Activated naive CD8-positive, alpha-beta T cell (primary cell): Measurements from ENCODE around the gene MBTPS1.

Experiments used
- H3K27ac Mint-ChIP-seq: one replicate; pipeline ENCODE4 v1.8.0; 2021; ENCODE audit warnings: mixed read lengths
- H3K27me3 Mint-ChIP-seq: one replicate; pipeline ENCODE4 v1.8.0; 2021; ENCODE audit warnings: mixed read lengths
- H3K36me3 Mint-ChIP-seq: one replicate; pipeline ENCODE4 v1.8.0; 2021; ENCODE audit warnings: mixed read lengths
- H3K4me1 Mint-ChIP-seq: one replicate; pipeline ENCODE4 v1.8.0; 2021; ENCODE audit warnings: low read depth, mixed read lengths
- H3K4me3 Mint-ChIP-seq: one replicate; pipeline ENCODE4 v1.8.0; 2021; ENCODE audit warnings: mild to moderate bottlenecking, mixed read lengths
- H3K9me3 Mint-ChIP-seq: one replicate; pipeline ENCODE4 v1.8.0; 2021; ENCODE audit warnings: low read depth, mixed read lengths

MBTPS1 gene

DNA sequence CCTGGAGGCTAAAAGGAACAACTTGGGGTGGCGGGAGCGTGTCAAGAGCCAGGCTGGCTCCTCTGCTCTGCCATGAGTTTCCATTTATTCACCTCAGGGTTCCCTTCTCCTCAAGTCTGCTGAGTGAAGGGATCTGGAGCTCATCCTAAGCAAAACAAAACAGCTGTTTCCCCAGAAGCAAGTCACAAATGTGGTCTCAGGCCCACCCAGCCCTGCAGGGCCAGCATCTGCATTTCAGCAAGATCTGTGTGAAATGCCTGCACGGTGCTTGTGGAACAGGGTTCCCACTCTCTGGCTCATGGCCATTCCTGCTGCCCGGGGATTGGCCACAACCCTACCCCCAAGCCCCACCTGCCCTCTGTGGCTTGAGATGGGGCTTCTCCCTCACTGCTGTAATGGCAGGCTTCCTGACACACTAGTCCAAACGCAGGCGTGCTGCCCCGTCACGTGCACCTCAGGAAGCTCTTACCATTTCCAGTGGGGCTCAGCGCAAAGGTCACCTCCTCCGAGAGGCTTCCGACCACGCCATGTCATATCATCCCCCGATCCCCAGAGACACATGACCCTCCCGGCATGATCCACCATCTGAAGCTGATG is 76.4 kb downstream of the MBTPS1 start:
- Mint-ChIP-seq H3K4me1 (no peaks in the 10 kb centered on the region), H3K36me3 (no peaks in the 10 kb centered on the region), H3K9me3 (peaks cover 3% of the 10 kb centered on the region), H3K27ac (no peak overlapping the region), H3K4me3 (no peak overlapping the region), H3K27me3 (peaks cover 9% of the 10 kb centered on the region)

- H3K4me1 Mint-ChIP-seq = no peaks in the 10 kb centered on the region
- H3K36me3 Mint-ChIP-seq = no peaks in the 10 kb centered on the region
- no peak overlapping the region for H3K4me3 Mint-ChIP-seq
- peaks cover 3% of the 10 kb centered on the region for H3K9me3 Mint-ChIP-seq
- peaks cover 9% of the 10 kb centered on the region for H3K27me3 Mint-ChIP-seq
- no peak overlapping the region for H3K27ac Mint-ChIP-seq
Observed at GRCh38 chr16:84039696-84040095, 77.0 kb downstream of the MBTPS1 start.

DNA sequence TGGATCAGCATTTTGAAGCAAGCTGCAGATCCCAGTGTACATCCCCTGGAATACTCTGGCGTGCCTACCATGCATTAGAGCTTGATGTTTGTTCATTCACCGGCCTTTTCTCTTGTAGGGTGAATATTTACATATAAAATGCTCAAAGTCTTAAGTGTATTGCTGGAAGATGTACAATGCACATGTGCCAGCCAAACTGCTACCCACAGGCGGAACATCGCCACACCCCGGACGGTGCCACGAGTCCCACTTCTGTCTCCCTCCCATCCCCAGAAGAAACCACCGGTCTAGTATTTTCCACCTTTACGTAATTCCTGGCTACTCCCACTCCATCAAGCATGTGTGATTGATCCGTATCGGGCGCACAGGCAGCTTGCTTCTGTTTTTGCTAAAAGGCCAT is 78.3 kb downstream of the MBTPS1 start:
- Mint-ChIP-seq H3K4me1 (no peaks in the 10 kb centered on the region), H3K27me3 (peaks cover 3% of the 10 kb centered on the region), H3K4me3 (no peak overlapping the region), H3K27ac (no peak overlapping the region), H3K36me3 (no peaks in the 10 kb centered on the region), H3K9me3 (peaks cover 3% of the 10 kb centered on the region)

DNA sequence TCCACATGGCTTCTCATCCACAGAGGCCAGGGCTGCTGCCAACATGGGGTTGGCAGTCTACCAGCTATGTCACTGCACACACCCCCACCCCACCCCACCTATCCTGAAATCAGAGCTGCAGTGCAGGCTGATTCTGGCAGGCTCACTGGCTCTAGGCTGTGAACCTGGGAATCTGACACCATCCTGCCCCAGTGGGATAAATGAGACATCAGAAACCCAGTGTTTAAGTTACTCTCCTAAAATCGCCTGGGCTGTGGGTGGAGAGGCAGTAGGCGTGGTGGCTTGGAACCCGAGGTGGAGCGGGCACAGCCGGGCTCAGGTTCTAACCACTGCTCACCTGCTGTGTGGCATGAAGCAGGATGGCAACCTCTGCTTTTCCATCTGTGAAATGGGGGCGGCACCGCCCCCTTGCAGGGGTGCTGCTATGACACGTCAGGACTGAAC is 79.7 kb downstream of the MBTPS1 start:
- Mint-ChIP-seq H3K4me1 (no peaks in the 10 kb centered on the region), H3K4me3 (no peak overlapping the region)

DNA sequence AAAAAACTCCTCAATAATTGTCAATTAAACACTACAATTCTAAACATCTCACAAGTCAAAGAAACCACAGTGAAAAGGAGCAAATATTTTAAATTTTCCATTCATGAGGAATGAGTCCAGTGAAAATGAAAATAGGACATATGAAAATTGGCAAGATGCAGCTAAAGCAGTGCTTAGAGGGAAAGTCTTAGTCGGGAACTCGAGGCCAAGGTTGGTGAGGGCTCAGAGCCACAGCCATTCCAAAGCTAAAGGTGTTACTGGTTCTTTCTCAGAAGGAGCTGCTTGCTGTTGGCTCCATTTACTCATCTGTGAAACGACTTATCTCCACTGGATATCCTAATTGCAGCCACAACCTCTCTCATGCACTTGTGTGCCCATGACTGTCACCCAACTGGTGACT is 80.6 kb downstream of the MBTPS1 start:
- Mint-ChIP-seq H3K9me3 (peaks cover 3% of the 10 kb centered on the region), H3K27me3 (peaks cover 5% of the 10 kb centered on the region), H3K36me3 (no peaks in the 10 kb centered on the region), H3K4me1 (no peaks in the 10 kb centered on the region), H3K27ac (no peak overlapping the region), H3K4me3 (no peak overlapping the region)

More for the DNA sequence above, 79.7 kb downstream of the MBTPS1 start:
- Mint-ChIP-seq H3K9me3 (peaks cover 3% of the 10 kb centered on the region), H3K36me3 (no peaks in the 10 kb centered on the region), H3K27ac (no peak overlapping the region), H3K27me3 (peaks cover 3% of the 10 kb centered on the region)

DNA sequence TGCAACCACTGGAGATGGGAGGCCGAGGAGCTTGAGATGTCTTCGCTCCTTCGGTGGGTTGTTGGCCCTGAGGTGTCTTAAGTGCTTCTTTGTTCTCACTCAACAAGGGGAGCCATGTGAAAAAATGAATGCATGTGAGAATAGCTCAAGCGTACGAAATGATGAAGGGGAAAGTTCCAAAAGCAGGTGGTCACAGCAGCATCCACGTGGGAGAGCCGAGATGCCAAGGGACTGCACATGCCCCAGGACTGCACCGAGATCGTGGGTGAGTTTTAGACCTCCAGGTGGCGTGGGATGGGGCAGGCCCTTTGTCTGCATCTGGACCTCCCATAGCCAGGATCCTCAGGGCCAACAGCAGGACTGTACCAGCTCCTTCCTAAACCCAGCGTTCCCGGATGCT is 82.2 kb downstream of the MBTPS1 start:
- Mint-ChIP-seq H3K4me1 (peaks cover 2% of the 10 kb centered on the region), H3K4me3 (no peak overlapping the region), H3K36me3 (no peaks in the 10 kb centered on the region), H3K9me3 (peaks cover 3% of the 10 kb centered on the region), H3K27me3 (peaks cover 5% of the 10 kb centered on the region), H3K27ac (no peak overlapping the region)

- H3K27ac Mint-ChIP-seq = no peak overlapping the region
- H3K9me3 Mint-ChIP-seq = peaks cover 3% of the 10 kb centered on the region
- H3K4me1 Mint-ChIP-seq = peaks cover 5% of the 10 kb centered on the region
- no peak overlapping the region for H3K4me3 Mint-ChIP-seq
- H3K27me3 Mint-ChIP-seq = peaks cover 5% of the 10 kb centered on the region
- no peaks in the 10 kb centered on the region for H3K36me3 Mint-ChIP-seq
Observed at GRCh38 chr16:84033251-84034195, 83.2 kb downstream of the MBTPS1 start.

GRCh38 chr16:84032458-84033178 is 84.1 kb downstream of the MBTPS1 start:
- Mint-ChIP-seq H3K27ac (no peak overlapping the region), H3K4me3 (no peak overlapping the region), H3K4me1 (peaks cover 5% of the 10 kb centered on the region), H3K9me3 (peaks cover 3% of the 10 kb centered on the region), H3K36me3 (no peaks in the 10 kb centered on the region), H3K27me3 (peaks cover 10% of the 10 kb centered on the region)

- peaks cover 5% of the 10 kb centered on the region for H3K4me1 Mint-ChIP-seq
- H3K4me3 Mint-ChIP-seq = no peak overlapping the region
- no peak overlapping the region for H3K27ac Mint-ChIP-seq
- no peaks in the 10 kb centered on the region for H3K36me3 Mint-ChIP-seq
- peaks cover 3% of the 10 kb centered on the region for H3K9me3 Mint-ChIP-seq
- H3K27me3 Mint-ChIP-seq = peaks cover 14% of the 10 kb centered on the region
Observed at GRCh38 chr16:84031556-84031955, 85.2 kb downstream of the MBTPS1 start.

- no peaks in the 10 kb centered on the region for H3K36me3 Mint-ChIP-seq
- no peak overlapping the region for H3K4me3 Mint-ChIP-seq
- H3K4me1 Mint-ChIP-seq = peaks cover 5% of the 10 kb centered on the region
- H3K27ac Mint-ChIP-seq = no peak overlapping the region
- peaks cover 16% of the 10 kb centered on the region for H3K27me3 Mint-ChIP-seq
- no peaks in the 10 kb centered on the region for H3K9me3 Mint-ChIP-seq
Observed at GRCh38 chr16:84029297-84030047, 87.3 kb downstream of the MBTPS1 start.

GRCh38 chr16:84027625-84028024 is 89.1 kb downstream of the MBTPS1 start:
- H3K4me1 Mint-ChIP-seq = peaks cover 5% of the 10 kb centered on the region
- H3K9me3 Mint-ChIP-seq = no peaks in the 10 kb centered on the region
- H3K4me3 Mint-ChIP-seq = no peak overlapping the region
- no peaks in the 10 kb centered on the region for H3K36me3 Mint-ChIP-seq
- no peak overlapping the region for H3K27ac Mint-ChIP-seq
- H3K27me3 Mint-ChIP-seq = peaks cover 20% of the 10 kb centered on the region

DNA sequence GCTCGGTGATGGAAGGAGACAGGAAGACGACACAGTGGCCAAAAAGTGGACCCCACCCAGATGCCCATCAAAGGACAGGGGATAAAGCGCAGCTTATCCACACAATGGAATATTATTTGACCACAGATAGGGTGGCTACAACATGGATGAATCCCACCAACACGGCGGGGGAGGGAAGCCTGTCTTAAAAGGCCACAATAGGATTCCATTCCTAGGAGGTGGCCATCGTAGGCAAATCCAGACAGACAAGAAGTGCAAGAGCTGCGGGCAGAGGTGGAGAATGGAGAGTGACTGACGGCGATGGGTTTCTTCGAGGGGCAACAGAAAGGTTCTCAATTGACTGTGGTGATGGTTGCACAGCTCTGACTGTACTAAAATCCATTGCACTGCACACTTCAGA is 90.1 kb downstream of the MBTPS1 start:
- Mint-ChIP-seq H3K4me1 (peaks cover 5% of the 10 kb centered on the region), H3K27ac (no peak overlapping the region), H3K4me3 (no peak overlapping the region), H3K27me3 (peaks cover 20% of the 10 kb centered on the region), H3K36me3 (peaks cover under 1% of the 10 kb centered on the region), H3K9me3 (peaks cover under 1% of the 10 kb centered on the region)

- Mint-ChIP-seq H3K4me1 (peaks cover 5% of the 10 kb centered on the region), H3K27me3 (peaks cover 17% of the 10 kb centered on the region), H3K27ac (no peak overlapping the region), H3K36me3 (peaks cover 4% of the 10 kb centered on the region), H3K9me3 (peaks cover 4% of the 10 kb centered on the region), H3K4me3 (no peak overlapping the region)
Observed at GRCh38 chr16:84024854-84025253, 91.9 kb downstream of the MBTPS1 start.

- Mint-ChIP-seq H3K9me3 (peaks cover 4% of the 10 kb centered on the region), H3K36me3 (peaks cover 4% of the 10 kb centered on the region), H3K27ac (no peak overlapping the region), H3K27me3 (peaks cover 14% of the 10 kb centered on the region), H3K4me1 (no peaks in the 10 kb centered on the region), H3K4me3 (no peak overlapping the region)
Observed at GRCh38 chr16:84022644-84023043, 94.1 kb downstream of the MBTPS1 start.
